Thoracic aorta (tissue), 2 donors: Measurements from ENCODE around the gene RNF141. TPM values are rescaled to one million over a fixed set of nuclear protein-coding genes. Genes with fewer than 3 reads are reported as not detected.

Source experiments
- ATAC-seq: fragments of 150-250 bp; one replicate; pipeline ENCODE4 v1.8.0; 2017; ENCODE audit warnings: low read depth; ENCODE audit not compliant: insufficient number of reproducible peaks, low FRiP score
- DNase-seq: peaks from one replicate; pipeline ENCODE4 v3.0.0-alpha.2; 2020; ENCODE audit warnings: low spot score
- H3K27ac ChIP-seq, 2 donors: fragments of 200-600 bp; sonication (generic); 1 replicate in 1 of 2; 2 replicates in 1 of 2; pipeline ENCODE4 v1.5.1; 2016; ENCODE audit warnings: mild to moderate bottlenecking in 2 of 2, moderate library complexity in 2 of 2
- H3K27me3 ChIP-seq: fragments of 200-600 bp; sonication (generic); replicated peaks from 2 replicates; pipeline ENCODE4 v1.6.0; 2016; ENCODE audit warnings: mild to moderate bottlenecking; ENCODE audit not compliant: insufficient read depth
- H3K36me3 ChIP-seq: fragments of 200-600 bp; sonication (generic); one replicate; pipeline ENCODE4 v1.5.1; 2016
- H3K4me1 ChIP-seq, 2 donors: fragments of 200-600 bp; sonication (generic); 1 replicate in 1 of 2; 2 replicates in 1 of 2; pipeline versions ENCODE4 v1.5.1 to v1.6.0; 2016; ENCODE audit warnings: low read depth in 2 of 2, mild to moderate bottlenecking in 1 of 2; ENCODE audit not compliant: control insufficient read depth in 1 of 2
- H3K4me3 ChIP-seq: fragments of 200-600 bp; sonication (generic); 2 replicates; pipeline ENCODE4 v1.5.1; 2016; ENCODE audit warnings: mild to moderate bottlenecking
- H3K9me3 ChIP-seq: fragments of 200-600 bp; sonication (generic); 2 replicates; pipeline ENCODE4 v1.5.1; 2016
- CTCF ChIP-seq: fragments of 200-600 bp; sonication (generic); IDR thresholded peaks from one replicate; pipeline ENCODE4 v1.5.1; 2019; ENCODE audit warnings: antibody characterized with exemption
- total RNA-seq, 2 donors: library from RNA; depleted of rRNA; stranded (reverse); fragments of >200 nt; gene quantifications; one replicate each; pipeline versions ENCODE4 v1.1.0 to v1.2.3, GENCODE V29; 2016

The RNF141 gene
- total RNA-seq, 2 donors from 2014 or later = 37.3 to 47.2 TPM

- H3K4me1 ChIP-seq = no peaks in the 10 kb centered on the region
- H3K36me3 ChIP-seq = no peaks in the 10 kb centered on the region
- H3K4me3 ChIP-seq = no peak overlapping the region
- no peak for DNase-seq
- no peak overlapping the region for H3K27ac ChIP-seq
- no peaks in the 10 kb centered on the region for H3K27me3 ChIP-seq
- ATAC-seq = no peak
- H3K9me3 ChIP-seq = no peaks in the 10 kb centered on the region
- no peak for TF ChIP-seq CTCF
Measured at GRCh38 chr11:10484461-10485180, 56.4 kb downstream of the RNF141 start.

- no peak for ATAC-seq
- no peak for DNase-seq
- Histone ChIP-seq H3K4me1 (peaks cover 0 to 8% of the 10 kb centered on the region in 2 donors), H3K27me3 (no peaks in the 10 kb centered on the region), H3K4me3 (no peak overlapping the region), H3K36me3 (no peaks in the 10 kb centered on the region), H3K27ac (no peak overlapping the region), H3K9me3 (no peaks in the 10 kb centered on the region)
- TF ChIP-seq CTCF = no peak
Measured at GRCh38 chr11:10483584-10483983, 57.4 kb downstream of the RNF141 start.

GRCh38 chr11:10483174-10483573, 57.8 kb downstream of the RNF141 start:
- peaks cover 0 to 12% of the 10 kb centered on the region in 2 donors for H3K4me1 ChIP-seq
- TF ChIP-seq CTCF = no peak
- DNase-seq = no peak

GRCh38 chr11:10481560-10482349, 59.2 kb downstream of the RNF141 start:
- no peak for ATAC-seq
- Histone ChIP-seq H3K9me3 (no peaks in the 10 kb centered on the region), H3K27ac (no peak overlapping the region), H3K4me3 (no peak overlapping the region), H3K27me3 (no peaks in the 10 kb centered on the region), H3K36me3 (no peaks in the 10 kb centered on the region), H3K4me1 (peaks cover 0 to 12% of the 10 kb centered on the region in 2 donors)
- no peak for DNase-seq
- no peak for TF ChIP-seq CTCF

More at GRCh38 chr11:10483174-10483573, 57.8 kb downstream of the RNF141 start:
- H3K9me3 ChIP-seq = no peaks in the 10 kb centered on the region
- no peaks in the 10 kb centered on the region for H3K27me3 ChIP-seq
- ATAC-seq = no peak
- H3K4me3 ChIP-seq = no peak overlapping the region
- H3K36me3 ChIP-seq = no peaks in the 10 kb centered on the region
- H3K27ac ChIP-seq = no peak overlapping the region

GRCh38 chr11:10480760-10481159, 60.2 kb downstream of the RNF141 start:
- H3K27me3 ChIP-seq = no peaks in the 10 kb centered on the region
- H3K9me3 ChIP-seq = no peaks in the 10 kb centered on the region
- H3K4me3 ChIP-seq = no peak overlapping the region
- H3K27ac ChIP-seq = no peak overlapping the region
- H3K4me1 ChIP-seq = peaks cover 0 to 12% of the 10 kb centered on the region in 2 donors
- no peaks in the 10 kb centered on the region for H3K36me3 ChIP-seq
- DNase-seq = no peak
- TF ChIP-seq CTCF = no peak
- ATAC-seq = no peak
